Left cardiac atrium (tissue), 4 donors: Measurements from ENCODE around the gene SGCD. TPM values are rescaled to one million over a fixed set of nuclear protein-coding genes. Genes with fewer than 3 reads are reported as not detected.
"Not testable (repeated sequence)": the region's sequence is repeated elsewhere in the genome, so short reads cannot be mapped to it uniquely, and the experiment has no call there.

ENCODE experiments used
- ATAC-seq, 2 donors: fragments of 200-7000 bp; cut with Tn5 transposase; one replicate each; pipeline ENCODE4 v1.9.1; 2020; ENCODE audit warnings: mild to moderate bottlenecking in 2 of 2, moderate library complexity in 2 of 2
- DNase-seq: peaks from one replicate; pipeline ENCODE4 v3.0.0-alpha.2; 2020
- intact Hi-C, 2 donors: fragments of 100-400 bp; cut with DNase I; formaldehyde crosslinking; loops; one replicate each; pipeline versions ENCODE4 v1.14.1 to v1.15.1; 2022 to 2023
- total RNA-seq, 2 donors: library from RNA; stranded (reverse); fragmentation: NEBNext Ultra II Directional; extraction: Animal tissue kit (Norgen Biotek cat#: 25700); gene quantifications; one replicate each; pipeline ENCODE4 v1.2.1, GENCODE V29; 2021
- donor health status: DM: no; HTN: yes; CAD: no.
- donor health status: DM: no; HTN: yes; CAD: no; lungs with severe emphysema.
- donor health status: DM: yes; HTN: yes; CAD: no.
- donor health status: Dilated cardiomyopathy.

The SGCD gene
- total RNA-seq, 2 donors from 2014 or later, result 58.5 to 93.4 TPM

DNA sequence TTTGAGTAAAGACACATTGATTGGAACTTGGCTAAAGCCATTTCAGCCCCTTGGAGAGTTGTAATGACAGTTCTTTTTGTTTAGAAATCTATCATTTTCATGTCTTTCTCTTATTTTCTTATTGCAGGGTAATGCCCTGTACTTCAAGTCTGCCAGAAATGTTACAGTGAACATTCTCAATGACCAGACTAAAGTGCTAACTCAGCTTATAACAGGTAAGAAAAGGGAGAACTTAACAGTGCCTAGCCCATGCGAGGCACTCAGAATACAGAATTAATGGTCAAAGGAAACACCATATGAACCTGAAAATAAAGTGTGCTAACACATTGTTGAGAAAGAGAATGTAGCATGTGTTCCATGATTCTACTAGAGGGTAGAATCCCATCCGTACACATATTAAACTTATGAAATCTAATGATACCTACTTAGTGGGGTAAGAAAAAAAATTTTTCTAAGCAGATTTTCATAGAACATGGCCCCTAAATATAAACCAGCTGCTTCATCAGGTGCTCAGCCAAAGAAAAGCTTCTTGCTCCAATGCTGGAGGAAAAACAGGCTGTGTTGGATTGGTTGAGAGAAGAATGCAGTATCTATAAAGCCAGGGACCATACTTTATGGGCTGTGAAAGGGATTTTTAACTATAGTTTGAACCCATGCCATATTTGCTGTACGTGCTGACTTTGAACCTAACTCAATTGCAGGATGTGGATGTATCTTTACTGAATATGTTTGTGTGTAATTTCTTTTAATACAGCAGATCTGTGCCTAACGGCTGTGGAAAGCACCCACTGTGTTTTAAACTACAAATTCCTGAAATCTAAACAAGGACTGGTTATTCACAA lies 262.4 kb downstream of the SGCD start:
- intact Hi-C loops, result loop anchor here in 1 of 2 donors (10.0 kb wide), 1 partner anchor 95 kb away; no protein-coding TSS in a partner anchor
- ATAC-seq, result no peak
- no peak for DNase-seq

DNA sequence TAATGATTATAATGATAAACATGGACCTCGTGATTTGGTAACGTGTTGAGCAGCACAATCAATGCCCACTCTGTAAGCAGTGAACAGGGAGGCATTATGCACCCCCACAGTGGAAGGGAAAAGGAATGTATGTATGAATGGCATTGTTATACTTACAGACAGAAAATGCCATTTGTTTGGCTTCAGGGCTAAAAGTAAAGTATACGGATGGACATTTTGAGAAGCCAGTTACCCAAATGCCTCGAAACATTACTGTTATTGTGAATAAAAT lies 262.9 kb downstream of the SGCD start:
- intact Hi-C loops, result loop anchor here (10.0 kb wide), 1 partner anchor 95 kb away; no protein-coding TSS in a partner anchor

DNA sequence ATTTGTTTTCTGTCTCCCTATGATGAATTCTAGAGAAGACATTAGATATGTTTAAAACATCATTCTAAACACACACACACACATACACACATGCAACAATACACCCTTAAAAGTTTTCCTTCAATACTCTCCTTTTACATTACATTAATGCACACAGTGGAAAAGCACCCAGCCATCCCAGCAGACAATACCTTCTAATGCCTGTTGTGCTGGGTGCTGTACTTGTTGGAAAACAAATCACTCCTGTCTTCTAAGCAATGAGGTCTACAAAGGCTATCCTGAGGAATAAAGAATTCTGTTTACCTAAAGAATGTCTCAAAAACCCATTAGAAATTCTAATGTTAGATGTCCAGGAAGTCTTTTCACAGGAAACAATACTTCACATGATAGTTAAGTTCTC lies 264.0 kb downstream of the SGCD start:
- DNase-seq (no peak), ATAC-seq (no peak)
- intact Hi-C loops, result loop anchor here in 1 of 2 donors (10.0 kb wide), 1 partner anchor 94 kb away; no protein-coding TSS in a partner anchor

More for the DNA sequence above, 262.9 kb downstream of the SGCD start:
- no peak for ATAC-seq
- no peak for DNase-seq

DNA sequence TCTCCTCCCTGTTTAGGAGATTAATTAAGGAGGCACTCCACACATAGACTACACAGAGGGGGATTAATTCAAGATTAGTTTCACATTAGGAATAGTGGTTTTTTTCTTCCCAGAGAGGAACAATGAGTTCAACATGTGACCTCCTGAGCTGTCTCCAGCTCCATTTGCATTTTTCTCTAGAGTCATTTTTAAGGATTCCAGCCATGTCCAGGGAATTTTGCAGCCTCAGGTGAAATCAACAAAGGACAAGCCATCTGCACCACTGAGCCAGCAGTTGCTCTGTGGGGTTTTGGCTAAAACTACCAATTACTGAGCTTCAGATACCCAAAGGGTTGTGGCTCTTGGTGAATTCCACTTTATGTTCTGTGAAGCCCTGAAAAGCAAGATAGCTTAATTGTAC lies 264.7 kb downstream of the SGCD start:
- intact Hi-C loops, result loop anchor here in 1 of 2 donors (10.0 kb wide), 1 partner anchor 93 kb away; no protein-coding TSS in a partner anchor
- no peak for DNase-seq
- no peak for ATAC-seq

DNA sequence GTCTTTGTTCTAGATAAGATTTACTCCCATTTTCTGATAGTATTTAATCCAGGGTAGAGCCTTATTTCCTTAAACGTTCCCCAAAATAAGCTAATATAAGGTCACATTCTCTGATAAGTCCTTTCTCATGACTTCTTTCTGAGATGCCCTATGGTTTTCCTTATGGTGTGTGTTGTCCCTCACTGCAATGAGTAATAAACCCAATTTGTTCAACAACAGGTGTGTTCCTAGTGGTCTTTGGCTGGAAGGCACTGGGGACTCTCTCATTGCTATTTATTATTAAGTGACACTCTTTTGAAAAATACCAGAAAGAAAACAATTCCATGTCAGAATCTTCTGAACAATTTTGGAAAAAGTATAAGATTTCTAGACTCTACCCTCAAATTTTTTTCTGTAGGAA lies 266.6 kb downstream of the SGCD start:
- ATAC-seq (no peak), DNase-seq (no peak)
- intact Hi-C loops, result loop anchor here in 1 of 2 donors (10.0 kb wide), 1 partner anchor 91 kb away; no protein-coding TSS in a partner anchor

DNA sequence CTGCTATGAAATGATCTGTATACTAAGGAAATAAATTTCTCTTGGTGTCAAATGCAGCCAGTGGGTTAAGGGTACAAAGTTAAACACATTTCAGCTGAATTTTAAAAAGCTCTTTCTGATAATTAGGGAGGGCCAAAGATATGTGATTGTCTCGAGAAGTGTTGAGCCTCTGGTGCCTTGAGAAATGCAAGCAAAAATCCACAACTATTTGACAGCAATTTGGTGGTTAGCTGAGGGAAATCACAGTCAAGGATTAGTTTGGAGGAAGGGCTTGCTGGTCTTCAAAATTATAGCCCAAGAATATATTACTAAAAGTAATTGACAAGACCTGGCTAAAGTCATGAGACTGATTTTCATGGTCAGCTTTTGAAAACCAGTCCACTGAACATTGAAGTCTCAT lies 267.4 kb downstream of the SGCD start:
- no peak for DNase-seq
- intact Hi-C loops, result loop anchor here in 1 of 2 donors (10.0 kb wide), 1 partner anchor 90 kb away; no protein-coding TSS in a partner anchor
- ATAC-seq, result no peak

DNA sequence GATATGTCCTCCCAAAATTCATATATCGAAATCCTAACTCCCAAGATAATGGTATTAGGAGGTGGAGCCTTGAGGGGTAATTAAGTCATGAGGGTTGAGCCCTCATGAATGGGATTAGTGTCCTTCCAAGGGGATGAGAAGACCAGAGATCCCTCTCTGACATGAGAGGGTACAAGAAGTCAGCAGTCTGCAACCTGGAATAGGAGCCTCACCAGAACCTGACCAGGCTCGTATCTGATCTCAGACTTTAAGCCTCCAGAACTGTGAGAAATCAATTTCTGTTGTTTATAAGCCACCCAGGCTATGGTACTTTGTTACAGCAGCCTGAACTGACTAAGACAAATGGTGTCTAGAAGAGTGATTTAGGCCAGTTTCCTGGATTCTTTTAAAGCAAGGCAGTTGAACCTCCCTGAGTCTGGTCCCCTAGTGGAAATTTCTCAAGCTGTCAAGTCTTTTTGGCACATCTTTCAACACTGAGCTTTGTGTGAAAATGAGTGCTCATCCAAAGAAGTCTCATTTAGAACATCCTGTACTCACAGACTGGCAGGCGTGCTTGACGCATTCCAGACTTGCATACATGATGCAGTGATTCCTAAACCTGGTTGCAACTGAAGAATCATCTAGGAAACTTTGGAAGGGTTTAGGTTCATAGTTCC lies 268.3 kb downstream of the SGCD start:
- intact Hi-C loops, result loop anchor here in 1 of 2 donors (10.0 kb wide), 1 partner anchor 90 kb away; no protein-coding TSS in a partner anchor
- ATAC-seq (peak; percentile 92 to 95), DNase-seq (peak; percentile 68)

DNA sequence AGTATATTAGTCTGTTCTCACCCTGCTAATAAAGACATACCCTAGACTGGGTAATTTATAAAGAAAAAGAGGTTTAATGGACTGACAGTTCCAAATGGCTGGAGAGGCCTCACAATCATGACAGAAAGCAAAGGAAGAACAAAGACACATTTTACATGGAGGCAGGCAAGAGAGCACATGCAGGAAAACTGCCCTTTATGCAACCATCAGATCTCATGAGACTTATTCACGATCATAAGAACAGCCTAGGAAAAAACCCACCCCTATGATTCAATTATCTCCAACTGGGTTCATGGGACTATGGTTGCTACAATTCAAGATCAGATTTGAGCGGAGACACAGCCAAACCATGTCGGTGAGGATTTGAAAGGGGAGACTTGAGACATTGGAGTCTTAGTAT lies 270.3 kb downstream of the SGCD start:
- intact Hi-C loops, result loop anchor here in 1 of 2 donors (10.0 kb wide), 1 partner anchor 88 kb away; no protein-coding TSS in a partner anchor
- DNase-seq (no peak), ATAC-seq (no peak)

DNA sequence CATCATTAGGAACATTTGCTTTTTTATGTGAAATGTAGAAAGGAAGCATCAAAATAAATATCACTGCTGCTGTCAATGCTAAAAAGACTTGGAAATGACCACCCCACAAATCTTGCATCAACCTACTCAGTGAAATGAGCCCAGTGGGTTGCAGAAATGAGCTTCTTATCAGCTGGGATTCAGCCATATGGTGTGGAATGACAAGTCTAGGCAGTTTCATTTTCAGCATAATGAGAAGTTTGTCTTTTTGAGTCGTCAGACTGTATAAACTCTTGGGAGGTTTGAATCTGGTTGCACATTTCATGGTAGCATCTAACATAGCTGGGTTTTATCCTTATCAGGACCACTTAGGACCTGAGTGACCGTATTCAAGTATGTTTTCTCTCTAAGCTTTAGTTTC lies 272.0 kb downstream of the SGCD start:
- intact Hi-C loops, result loop anchor here in 1 of 2 donors (10.0 kb wide), 1 partner anchor 86 kb away; no protein-coding TSS in a partner anchor
- no peak for ATAC-seq

DNA sequence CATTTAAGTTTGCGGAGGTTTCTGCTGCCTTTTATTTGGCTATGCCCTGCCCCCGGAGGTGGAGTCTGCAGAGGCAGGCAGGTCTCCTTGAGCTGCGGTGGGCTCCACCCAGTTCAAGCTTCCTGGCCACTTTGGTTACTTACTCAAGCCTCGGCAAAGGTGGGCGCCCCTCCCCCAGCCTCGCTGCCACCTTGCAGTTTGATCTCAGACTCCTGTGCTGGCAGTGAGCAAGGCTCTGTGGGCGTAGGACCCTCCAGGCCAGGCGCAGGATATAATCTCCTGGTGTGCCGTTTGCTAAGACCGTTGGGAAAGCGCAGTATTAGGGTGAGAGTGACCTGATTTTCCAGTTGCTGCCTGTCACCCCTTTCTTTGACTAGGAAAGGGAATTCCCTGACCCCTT lies 283.6 kb downstream of the SGCD start:
- ATAC-seq, DNase-seq, intact Hi-C loops: not testable (repeated sequence)

More for the DNA sequence above, 272.0 kb downstream of the SGCD start:
- DNase-seq, result no peak

DNA sequence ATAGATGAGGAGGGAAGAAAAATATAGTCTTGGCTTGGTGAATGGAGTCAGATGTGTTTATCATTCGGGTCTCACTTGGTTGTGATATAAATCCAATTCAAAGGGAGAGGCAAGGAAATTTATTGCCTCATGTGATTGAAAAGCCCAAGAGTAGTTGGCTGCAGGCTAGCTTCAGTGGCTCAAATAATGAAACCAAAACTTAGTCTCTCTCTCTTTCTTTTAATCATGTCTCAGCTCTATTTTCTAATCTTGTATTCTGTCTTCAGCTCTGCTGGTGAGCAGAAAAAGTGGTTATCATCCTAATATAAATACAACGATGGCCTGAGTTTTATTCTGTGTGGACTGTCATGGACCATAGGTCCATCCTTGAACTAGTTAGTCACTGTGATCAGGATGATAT lies 288.9 kb downstream of the SGCD start:
- ATAC-seq (no peak), DNase-seq (no peak)
- intact Hi-C loops, result no loop called here

DNA sequence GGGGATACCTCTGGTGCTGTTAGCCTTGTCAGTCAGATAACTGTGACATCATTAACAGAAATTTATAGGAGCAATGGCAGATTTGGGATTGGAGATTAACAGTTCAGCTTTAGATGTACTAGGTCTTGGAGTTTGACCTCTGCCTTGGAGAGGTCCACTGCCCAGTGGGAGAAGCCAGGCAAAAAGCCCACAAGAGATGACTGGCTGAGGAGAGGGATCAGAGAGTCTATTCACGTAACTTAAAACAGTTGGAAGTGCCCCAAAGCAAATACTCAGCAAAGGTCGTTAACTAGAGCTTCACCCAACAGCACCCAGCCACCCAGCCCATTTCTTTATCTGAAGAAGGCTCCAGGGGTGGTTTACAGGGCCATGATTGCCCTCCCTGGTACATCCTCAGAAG lies 290.5 kb downstream of the SGCD start:
- ATAC-seq (no peak), DNase-seq (no peak)
- intact Hi-C loops, result no loop called here

DNA sequence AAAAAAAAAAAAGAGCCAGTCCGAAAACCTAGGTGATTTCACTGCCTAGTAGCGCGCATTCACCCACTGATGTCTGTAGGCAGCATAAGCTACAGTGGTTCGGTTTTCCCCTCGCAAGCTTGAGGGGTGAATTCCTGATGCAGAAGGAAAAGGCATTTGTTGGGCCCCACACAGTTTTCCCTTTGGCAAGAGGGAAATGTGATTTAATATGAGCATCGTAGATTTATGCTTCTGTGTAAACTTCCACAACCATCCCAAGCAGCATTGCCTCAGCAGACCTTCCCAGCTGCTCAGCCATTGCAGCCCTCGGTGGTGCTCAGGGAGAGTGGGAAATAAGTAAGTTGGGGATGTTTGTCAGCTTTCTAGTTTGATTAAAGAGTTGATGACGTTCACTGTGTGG lies 291.6 kb downstream of the SGCD start:
- ATAC-seq (no peak), DNase-seq (no peak)
- intact Hi-C loops, result no loop called here

DNA sequence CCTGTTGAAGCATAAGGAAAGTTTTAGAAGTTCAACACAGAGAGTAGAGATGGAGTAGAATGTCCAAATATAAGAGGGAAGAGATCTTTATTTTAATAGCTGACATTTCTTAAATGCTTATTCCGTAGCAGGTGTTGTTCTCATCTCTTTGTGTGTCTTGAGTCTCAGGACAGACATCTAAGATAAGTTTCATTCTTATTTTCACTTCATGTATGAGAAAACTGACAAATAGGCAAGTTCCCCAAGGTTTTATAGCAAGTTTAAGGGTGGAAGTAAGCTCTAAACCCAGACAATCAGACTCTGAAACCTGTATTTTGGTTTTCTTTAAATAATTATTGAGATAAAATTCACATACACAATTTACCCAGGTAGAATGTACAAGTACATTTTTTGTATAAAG lies 294.8 kb downstream of the SGCD start:
- no peak for ATAC-seq
- DNase-seq, result no peak
- intact Hi-C loops, result no loop called here

DNA sequence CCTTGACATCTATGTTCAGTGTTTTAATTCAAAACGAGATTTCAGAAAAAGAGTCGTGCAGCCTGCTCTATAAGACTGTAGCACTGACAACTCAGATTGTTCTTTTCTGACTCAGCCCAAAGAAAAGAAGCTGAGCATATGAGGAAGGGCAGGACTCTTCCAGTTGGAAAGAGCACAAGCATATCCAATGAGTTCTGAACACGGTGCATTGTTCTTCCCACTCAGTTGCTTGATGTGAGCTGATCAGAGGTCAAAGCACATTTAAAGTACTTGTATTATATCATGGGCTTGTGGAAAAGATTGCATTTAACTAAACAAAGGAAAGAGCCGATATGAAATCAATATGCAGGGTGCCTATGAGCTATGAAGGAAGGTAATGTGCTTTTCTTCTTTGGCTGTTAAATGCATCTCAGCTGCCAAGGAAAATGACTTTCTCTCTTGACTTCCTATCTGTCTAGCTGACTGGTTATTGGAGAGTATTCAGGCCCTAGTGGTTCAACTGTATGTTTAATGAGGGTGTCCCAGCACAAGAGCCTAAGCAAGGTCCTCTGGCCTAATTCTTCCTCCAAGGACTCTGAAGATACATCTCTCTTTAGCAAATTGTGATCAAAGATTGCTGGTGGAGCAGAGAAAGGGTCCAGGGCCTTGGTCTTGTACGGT lies 296.5 kb downstream of the SGCD start:
- intact Hi-C loops, result no loop called here
- DNase-seq (no peak), ATAC-seq (no peak)

DNA sequence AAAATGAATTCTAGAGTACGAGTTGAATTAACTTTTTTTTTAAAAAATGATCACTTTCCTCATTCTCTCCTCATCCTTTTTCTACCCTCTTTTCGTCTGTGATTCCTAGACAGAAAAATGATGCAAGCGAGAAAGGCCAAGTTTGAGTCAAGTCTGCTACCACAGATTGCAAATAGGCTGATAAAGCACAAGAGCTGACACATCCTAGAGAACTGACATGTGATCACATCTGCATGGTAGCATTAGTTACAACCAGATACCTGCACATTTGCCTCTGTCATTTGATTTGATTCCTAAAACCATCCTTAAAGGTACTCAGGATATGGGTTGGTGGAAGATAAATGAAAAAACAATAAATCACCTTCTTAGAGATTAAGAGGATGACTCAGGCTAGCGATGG lies 297.7 kb downstream of the SGCD start:
- intact Hi-C loops, result no loop called here
- ATAC-seq (no peak), DNase-seq (no peak)

DNA sequence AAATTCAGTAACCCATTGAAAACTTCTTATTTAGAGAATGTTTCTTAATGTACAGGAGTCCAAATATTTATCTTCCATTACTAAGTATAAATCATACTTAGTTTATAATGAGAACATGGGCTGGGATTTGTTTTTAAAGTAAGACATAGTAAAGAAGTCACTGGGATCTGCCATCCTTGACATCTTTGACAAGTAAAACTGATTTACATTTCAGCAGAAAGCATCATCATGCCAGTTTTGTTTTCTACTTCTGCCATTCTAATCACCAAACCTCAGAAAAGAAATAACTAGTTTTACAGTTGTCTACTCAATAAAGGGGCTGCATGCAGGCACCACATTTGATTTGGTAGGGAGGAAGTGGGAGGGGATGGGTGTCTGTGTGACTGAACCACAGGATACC lies 301.5 kb downstream of the SGCD start:
- intact Hi-C loops, result no loop called here
- DNase-seq (no peak), ATAC-seq (no peak)

DNA sequence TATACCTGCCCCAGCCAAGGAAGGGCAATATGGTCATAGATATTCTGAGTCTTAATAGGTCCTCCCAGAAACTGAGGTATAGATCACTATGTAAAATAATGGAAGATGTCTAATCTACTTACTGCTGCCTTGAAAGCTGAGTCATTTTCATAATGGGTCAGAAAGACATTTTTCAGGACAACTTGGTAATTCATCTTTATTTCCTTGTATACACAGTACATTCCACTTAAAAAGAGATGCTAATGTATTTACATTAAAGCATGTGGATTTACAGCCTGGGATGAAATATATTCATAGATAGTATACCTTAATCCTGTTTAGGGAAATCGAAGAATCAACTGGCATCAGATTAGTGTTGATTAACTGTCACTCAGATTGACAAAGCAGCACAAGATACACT lies 304.0 kb downstream of the SGCD start:
- ATAC-seq, result no peak
- intact Hi-C loops, result no loop called here

DNA sequence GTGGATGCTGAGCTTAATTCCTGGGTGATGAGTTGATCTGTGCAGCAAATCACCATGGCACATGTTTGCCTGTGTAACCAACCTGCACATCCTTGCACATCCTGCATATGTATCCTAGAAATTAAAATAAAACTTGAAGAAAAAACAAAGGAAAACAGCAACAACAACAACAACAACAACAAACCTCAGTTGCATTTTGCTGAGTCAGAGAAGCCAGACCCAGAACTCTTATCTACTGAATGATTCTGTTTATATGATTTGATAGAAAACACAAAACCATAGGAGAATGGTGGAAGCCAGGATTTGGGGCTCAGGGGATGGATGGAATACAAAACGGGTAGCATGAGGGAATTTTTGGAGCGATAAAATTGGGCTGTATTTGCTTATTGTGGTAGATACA lies 307.3 kb downstream of the SGCD start:
- no peak for ATAC-seq
- DNase-seq, result no peak
- intact Hi-C loops, result no loop called here

More for the DNA sequence above, 304.0 kb downstream of the SGCD start:
- DNase-seq, result no peak
